Activated CD8-positive, alpha-beta T cell treated with anti-CD3 and anti-CD28 coated beads, Interleukin-2, amount 10 ng/mL, durations not matched to agents 7 days and 5 days (primary cell): ENCODE measurements around the gene KCTD19. TPM values are rescaled to one million over a fixed set of nuclear protein-coding genes. Genes with fewer than 3 reads are reported as not detected.
A peak's percentile ranks its signal among the peaks of the same experiment; 100 is the strongest.

ENCODE experiments used
- ATAC-seq: fragments of 150-1000 bp; cut with Tn5 transposase; one replicate; pipeline ENCODE4 v1.10.0; 2021; ENCODE audit warnings: moderate library complexity
- CTCF ChIA-PET: fragments of 350-600 bp; sonication (Branson Sonifier 250); formaldehyde crosslinking; loops from one replicate; lab custom pipeline; 2021; ENCODE audit warnings: antibody characterized with exemption; lab: Charles Lee
- POLR2A ChIA-PET: fragments of 350-600 bp; sonication (Branson Sonifier 250); formaldehyde crosslinking; loops from one replicate; lab custom pipeline; 2021; ENCODE audit warnings: antibody characterized with exemption; lab: Charles Lee
- DNase-seq: peaks from one replicate; pipeline ENCODE4 v3.0.0-alpha.2; 2020
- H3K27ac Mint-ChIP-seq: one replicate; pipeline ENCODE4 v1.8.0; 2021; ENCODE audit warnings: mild to moderate bottlenecking, mixed read lengths
- H3K27me3 Mint-ChIP-seq: one replicate; pipeline ENCODE4 v1.8.0; 2021; ENCODE audit warnings: low read depth, mixed read lengths
- H3K36me3 Mint-ChIP-seq: one replicate; pipeline ENCODE4 v1.8.0; 2021; ENCODE audit warnings: low read depth, mixed read lengths
- H3K4me1 Mint-ChIP-seq: one replicate; pipeline ENCODE4 v1.8.0; 2021; ENCODE audit warnings: low read depth, mixed read lengths
- H3K4me3 Mint-ChIP-seq: one replicate; pipeline ENCODE4 v1.8.0; 2021; ENCODE audit warnings: mild to moderate bottlenecking, mixed read lengths
- H3K9me3 Mint-ChIP-seq: one replicate; pipeline ENCODE4 v1.8.0; 2022; ENCODE audit warnings: mixed read lengths; ENCODE audit not compliant: insufficient read depth
- total RNA-seq, 2 experiments: library from RNA; stranded (reverse); gene quantifications; one replicate each; pipeline ENCODE4 v1.2.3, GENCODE V29; 2021

KCTD19 gene
- total RNA-seq, 2 experiments from 2014 or later, result 0.65 to 1.1 TPM

- Mint-ChIP-seq H3K4me1 (no peaks in the 10 kb centered on the region), H3K36me3 (no peaks in the 10 kb centered on the region), H3K27ac (no peak overlapping the region), H3K27me3 (no peaks in the 10 kb centered on the region), H3K4me3 (no peak overlapping the region), H3K9me3 (no peaks in the 10 kb centered on the region)
- ChIA-PET CTCF (no interaction called here), POLR2A (no interaction called here)
- DNase-seq (no peak), ATAC-seq (no peak)
Measured at GRCh38 chr16:67255553-67256221, 70.9 kb downstream of the KCTD19 start.

GRCh38 chr16:67254801-67255552 is 71.6 kb downstream of the KCTD19 start:
- DNase-seq (no peak), ATAC-seq (no peak)
- Mint-ChIP-seq H3K4me3 (no peak overlapping the region), H3K9me3 (no peaks in the 10 kb centered on the region), H3K36me3 (no peaks in the 10 kb centered on the region), H3K27ac (no peak overlapping the region), H3K27me3 (peaks cover 4% of the 10 kb centered on the region), H3K4me1 (peaks cover 4% of the 10 kb centered on the region)
- CTCF ChIA-PET, result no interaction called here
- POLR2A ChIA-PET, result no interaction called here

- Mint-ChIP-seq H3K27me3 (peaks cover 9% of the 10 kb centered on the region), H3K4me1 (peaks cover 21% of the 10 kb centered on the region), H3K9me3 (no peaks in the 10 kb centered on the region), H3K27ac (no peak overlapping the region), H3K36me3 (no peaks in the 10 kb centered on the region), H3K4me3 (no peak overlapping the region)
- DNase-seq (no peak), ATAC-seq (no peak)
- ChIA-PET CTCF (interaction anchor here (1.7 kb wide), 1 partner anchor 147 kb away, joined by 4 read pairs; no protein-coding TSS in a partner anchor), POLR2A (no interaction called here)
Measured at GRCh38 chr16:67252609-67253497, 73.7 kb downstream of the KCTD19 start.

- DNase-seq, result no peak
- H3K4me3 Mint-ChIP-seq, result peak overlapping the region; percentile 71
- peaks cover 35% of the 10 kb centered on the region for H3K4me1 Mint-ChIP-seq
- peaks cover 9% of the 10 kb centered on the region for H3K27me3 Mint-ChIP-seq
- ChIA-PET CTCF (interaction anchor here (1.9 kb wide), 1 partner anchor 11 kb away, joined by 7 read pairs; no protein-coding TSS in a partner anchor), POLR2A (interaction anchor here (0.9 kb wide), 2 partner anchors 23 to 29 kb away, joined by 3 to 5 read pairs; partner anchors contain the start of genes PLEKHG4 and TMEM208)
- no peaks in the 10 kb centered on the region for H3K9me3 Mint-ChIP-seq
- H3K36me3 Mint-ChIP-seq, result peaks cover 3% of the 10 kb centered on the region
- peak overlapping the region; percentile 19 for H3K27ac Mint-ChIP-seq
- no peak for ATAC-seq
Measured at GRCh38 chr16:67250045-67250327, 76.6 kb downstream of the KCTD19 start.

GRCh38 chr16:67249178-67250044 is 77.1 kb downstream of the KCTD19 start:
- ChIA-PET CTCF (interaction anchor here (0.7 to 7.3 kb wide), 6 partner anchors 9 to 272 kb away, joined by 3 to 64 read pairs (median 5); partner anchors contain the start of gene TMEM208), POLR2A (interaction anchor here (0.9 to 5.9 kb wide), 3 partner anchors 22 to 30 kb away, joined by 3 to 70 read pairs (median 5); partner anchors contain the start of genes PLEKHG4 and TMEM208)
- ATAC-seq (no peak), DNase-seq (no peak)
- Mint-ChIP-seq H3K27ac (peak overlapping the region; percentile 66), H3K4me3 (peak overlapping the region; percentile 71), H3K9me3 (no peaks in the 10 kb centered on the region), H3K4me1 (peaks cover 41% of the 10 kb centered on the region), H3K36me3 (peaks cover 5% of the 10 kb centered on the region), H3K27me3 (peaks cover 9% of the 10 kb centered on the region)

GRCh38 chr16:67248401-67249177 is 78.0 kb downstream of the KCTD19 start, which contains the start of gene SLC9A5:
Gene SLC9A5 (plus strand): TSS chr16:67248979. CDS start chr16:67249015, 36 bp downstream.
- DNase-seq (peak; percentile 44), ATAC-seq (peak; percentile 6)
- peaks cover 6% of the 10 kb centered on the region for H3K36me3 Mint-ChIP-seq
- CTCF ChIA-PET, result interaction anchor here (0.7 to 7.3 kb wide), 10 partner anchors 10 to 272 kb away, joined by 3 to 64 read pairs (median 4); partner anchors contain the start of genes EXOC3L1, FBXL8, TMEM208 and TRADD
- H3K27ac Mint-ChIP-seq, result peak within 1 kb of the TSS; percentile 90
- POLR2A ChIA-PET, result interaction anchor here (0.8 to 5.9 kb wide), 5 partner anchors 13 to 65 kb away, joined by 3 to 70 read pairs (median 4); partner anchors contain the start of genes MATCAP1 and TMEM208
- peak within 1 kb of the TSS; percentile 88 for H3K4me3 Mint-ChIP-seq
- H3K9me3 Mint-ChIP-seq, result no peaks in the 10 kb centered on the region
- peaks cover 49% of the 10 kb centered on the region for H3K4me1 Mint-ChIP-seq
- H3K27me3 Mint-ChIP-seq, result peaks cover 9% of the 10 kb centered on the region

- DNase-seq (no peak), ATAC-seq (no peak)
- no peaks in the 10 kb centered on the region for H3K9me3 Mint-ChIP-seq
- H3K27ac Mint-ChIP-seq, result peak overlapping the region; percentile 90
- H3K4me3 Mint-ChIP-seq, result peak overlapping the region; percentile 88
- ChIA-PET POLR2A (interaction anchor here (0.5 to 5.9 kb wide), 7 partner anchors 14 to 224 kb away, joined by 3 to 70 read pairs (median 3); partner anchors contain the start of genes MATCAP1 and TMEM208), CTCF (interaction anchor here (0.9 to 7.3 kb wide), 14 partner anchors 9 to 273 kb away, joined by 3 to 64 read pairs (median 5); partner anchors contain the start of genes ATP6V0D1, EXOC3L1, FBXL8 and PLEKHG4)
- H3K4me1 Mint-ChIP-seq, result peaks cover 54% of the 10 kb centered on the region
- H3K36me3 Mint-ChIP-seq, result peaks cover 9% of the 10 kb centered on the region
- peaks cover 9% of the 10 kb centered on the region for H3K27me3 Mint-ChIP-seq
Measured at GRCh38 chr16:67248073-67248400, 78.5 kb downstream of the KCTD19 start.

- Mint-ChIP-seq H3K4me3 (peak within 1 kb of the TSS; percentile 88), H3K36me3 (peaks cover 12% of the 10 kb centered on the region), H3K9me3 (no peaks in the 10 kb centered on the region), H3K4me1 (peaks cover 57% of the 10 kb centered on the region), H3K27me3 (peaks cover 9% of the 10 kb centered on the region), H3K27ac (peak within 1 kb of the TSS; percentile 90)
- POLR2A ChIA-PET, result interaction anchor here (0.5 to 5.9 kb wide), 8 partner anchors 14 to 225 kb away, joined by 3 to 70 read pairs (median 3); partner anchors contain the start of genes MATCAP1 and TMEM208
- DNase-seq (peak; percentile 99), ATAC-seq (peak; percentile 76)
- CTCF ChIA-PET, result interaction anchor here (0.8 to 7.3 kb wide), 17 partner anchors 9 to 274 kb away, joined by 3 to 64 read pairs (median 5); partner anchors contain the start of genes ATP6V0D1, EXOC3L1, FBXL8 and PLEKHG4
Measured at GRCh38 chr16:67247192-67248072, 79.1 kb downstream of the KCTD19 start, which contains the start of gene FHOD1. Gene FHOD1 (minus strand): TSS chr16:67247481. CDS start chr16:67247410, 71 bp downstream.

- Mint-ChIP-seq H3K27me3 (peaks cover 9% of the 10 kb centered on the region), H3K9me3 (no peaks in the 10 kb centered on the region), H3K4me1 (peaks cover 62% of the 10 kb centered on the region), H3K36me3 (peaks cover 12% of the 10 kb centered on the region), H3K4me3 (peak overlapping the region; percentile 88), H3K27ac (peak overlapping the region; percentile 90)
- ATAC-seq (peak; percentile 8), DNase-seq (no peak)
- ChIA-PET CTCF (interaction anchor here (0.8 to 7.3 kb wide), 12 partner anchors 8 to 235 kb away, joined by 3 to 64 read pairs (median 7); partner anchors contain the start of genes ATP6V0D1 and TMEM208), POLR2A (interaction anchor here (0.6 to 5.9 kb wide), 5 partner anchors 9 to 37 kb away, joined by 3 to 70 read pairs (median 3); partner anchors contain the start of gene TMEM208)
Measured at GRCh38 chr16:67246756-67247191, 79.8 kb downstream of the KCTD19 start.
